ENCODE measurements around the gene GSE1.

GSE1 gene

DNA sequence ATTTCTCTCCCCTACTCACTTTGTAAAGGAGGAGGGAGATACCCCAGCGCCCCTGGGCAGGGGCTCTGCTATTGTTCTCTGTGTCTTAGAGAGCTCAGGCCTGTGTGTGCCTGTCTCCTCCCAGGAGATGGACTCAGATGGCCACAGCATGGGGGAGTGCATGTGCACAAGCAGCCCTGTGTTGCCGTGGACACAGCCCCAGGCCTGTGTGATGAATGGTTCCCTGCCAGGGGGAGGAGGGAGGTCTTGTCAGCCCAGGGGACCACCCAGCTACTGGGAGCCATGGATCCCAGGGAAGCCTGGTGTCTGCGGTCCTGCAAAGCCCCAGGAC lies 49.3 kb downstream of the GSE1 start:
- no peak for DNase-seq (ENCODE audit: low spot score)

DNA sequence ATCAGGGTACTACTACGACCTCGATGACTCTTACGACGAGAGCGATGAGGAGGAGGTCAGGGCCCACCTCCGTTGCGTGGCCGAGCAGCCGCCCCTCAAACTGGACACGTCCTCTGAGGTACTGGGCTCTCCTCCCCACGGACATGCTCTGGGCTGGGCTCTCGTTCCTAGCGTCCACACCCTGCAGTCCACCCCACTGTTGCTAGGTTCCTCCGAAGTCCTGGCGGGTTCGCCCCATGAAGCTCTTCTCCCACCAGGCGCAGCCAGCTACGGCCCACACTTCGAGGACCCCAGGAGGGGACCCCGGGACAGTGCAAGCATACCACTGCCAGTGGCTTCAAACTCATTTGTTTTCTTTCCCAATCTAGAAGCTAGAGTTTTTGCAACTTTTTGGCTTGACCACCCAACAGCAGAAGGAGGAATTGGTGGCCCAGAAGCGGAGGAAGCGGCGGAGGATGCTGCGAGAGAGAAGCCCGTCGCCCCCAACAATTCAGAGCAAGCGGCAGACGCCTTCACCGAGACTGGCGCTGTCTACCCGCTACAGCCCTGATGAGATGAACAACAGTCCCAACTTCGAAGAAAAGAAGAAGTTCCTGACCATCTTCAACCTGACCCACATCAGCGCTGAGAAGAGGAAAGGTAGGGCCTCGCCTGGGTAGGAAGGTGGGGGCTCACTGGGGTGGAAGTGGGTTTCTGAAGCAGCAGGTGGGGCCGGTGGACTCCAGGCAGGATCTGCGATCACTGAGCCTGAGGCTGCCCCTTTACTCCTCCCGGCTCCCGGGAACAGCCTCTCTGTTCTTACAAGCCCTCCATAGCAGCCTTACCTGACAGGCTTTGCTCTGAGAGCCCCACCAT lies 50.1 kb downstream of the GSE1 start:
- no peak for DNase-seq (ENCODE audit: low spot score)

DNA sequence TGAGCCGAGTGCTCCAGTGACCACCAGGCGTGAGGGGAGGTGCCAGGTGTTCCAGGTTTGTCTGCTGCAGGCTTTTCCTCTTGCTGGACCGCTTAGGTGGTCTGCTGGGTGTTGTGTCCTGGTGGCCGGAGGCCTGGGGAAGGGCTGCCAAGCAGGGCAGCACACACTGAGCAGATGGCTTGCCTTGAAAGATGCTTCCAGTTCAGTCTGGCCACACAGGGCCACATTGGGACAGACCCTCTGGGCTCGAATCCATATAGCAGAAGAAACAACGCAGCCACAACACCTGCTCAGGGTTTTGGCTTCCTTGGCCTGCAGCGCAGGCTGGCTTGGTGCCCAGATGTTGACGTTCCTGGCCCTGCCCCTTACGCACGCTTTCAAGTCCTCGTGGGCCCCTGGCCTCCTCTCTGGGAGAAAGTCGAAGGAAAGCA lies 50.8 kb downstream of the GSE1 start:
- DNase-seq (ENCODE audit: low spot score) = no peak

DNA sequence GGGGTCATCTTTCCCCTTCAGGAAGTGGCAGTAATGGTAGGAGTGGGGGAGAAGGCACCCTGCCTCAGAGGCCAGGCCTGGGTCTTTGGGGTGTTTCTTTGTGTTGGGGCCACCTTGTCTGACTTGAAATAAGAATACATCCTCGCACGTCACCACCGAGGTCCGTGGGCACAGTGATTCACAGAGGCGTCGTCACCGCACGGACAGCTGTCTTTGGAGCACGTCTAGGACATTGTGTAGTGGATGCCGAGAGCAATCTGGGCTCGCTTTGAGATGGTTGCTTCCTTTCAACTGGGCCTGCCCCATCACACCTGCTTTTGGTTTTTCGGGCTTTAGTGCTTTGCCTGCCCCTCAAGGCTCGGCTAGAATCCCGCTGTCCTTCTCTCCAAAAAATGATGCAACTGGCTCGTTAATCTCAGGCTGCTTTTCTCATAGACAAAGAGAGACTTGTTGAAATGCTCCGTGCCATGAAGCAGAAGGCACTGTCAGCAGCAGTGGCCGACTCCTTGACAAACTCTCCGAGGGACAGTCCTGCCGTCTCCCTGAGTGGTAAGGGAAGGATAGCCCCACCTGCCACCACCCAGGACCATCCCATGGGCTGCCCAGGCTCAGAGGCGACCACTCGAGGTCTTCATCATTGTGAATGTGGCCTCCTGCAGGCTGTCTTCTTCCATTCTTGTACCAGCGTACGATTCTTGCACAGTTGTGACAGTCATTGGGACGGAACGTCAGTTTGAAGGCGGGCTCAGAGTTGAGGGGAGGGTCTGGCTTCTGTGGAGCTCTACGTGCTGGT lies 51.7 kb downstream of the GSE1 start:
- DNase-seq (ENCODE audit: low spot score) = no peak

DNA sequence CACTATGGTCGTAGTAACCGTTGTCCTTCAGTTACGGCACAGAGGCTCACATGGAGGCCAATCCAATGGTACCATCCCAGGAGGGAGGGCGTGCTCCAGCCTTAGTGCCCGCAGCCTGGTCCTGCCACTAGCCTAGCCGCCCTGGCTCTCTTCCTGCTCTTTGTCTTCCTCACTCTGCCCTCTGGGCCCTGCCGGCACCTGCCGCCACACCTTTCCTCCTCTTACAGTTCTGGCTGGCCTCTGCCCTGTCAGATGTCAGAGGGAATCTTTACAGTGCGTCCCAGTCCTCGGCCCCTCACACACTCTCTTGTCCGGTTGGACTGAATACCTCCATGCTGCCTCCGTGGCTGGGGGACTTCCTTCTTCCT lies 52.2 kb downstream of the GSE1 start:
- no peak for DNase-seq (ENCODE audit: low spot score)

DNA sequence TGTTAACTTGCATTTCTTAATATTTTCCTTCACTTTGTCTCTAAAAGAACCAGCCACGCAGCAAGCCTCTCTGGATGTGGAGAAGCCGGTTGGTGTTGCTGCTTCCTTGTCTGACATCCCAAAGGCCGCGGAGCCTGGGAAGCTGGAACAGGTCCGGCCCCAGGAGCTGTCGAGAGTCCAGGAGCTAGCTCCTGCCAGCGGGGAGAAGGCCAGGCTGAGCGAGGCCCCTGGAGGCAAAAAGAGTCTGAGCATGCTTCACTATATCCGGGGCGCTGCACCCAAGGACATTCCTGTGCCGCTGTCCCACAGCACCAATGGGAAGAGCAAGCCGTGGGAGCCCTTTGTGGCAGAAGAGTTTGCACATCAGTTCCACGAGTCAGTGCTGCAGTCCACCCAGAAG lies 52.8 kb downstream of the GSE1 start:
- DNase-seq (ENCODE audit: low spot score) = no peak

DNA sequence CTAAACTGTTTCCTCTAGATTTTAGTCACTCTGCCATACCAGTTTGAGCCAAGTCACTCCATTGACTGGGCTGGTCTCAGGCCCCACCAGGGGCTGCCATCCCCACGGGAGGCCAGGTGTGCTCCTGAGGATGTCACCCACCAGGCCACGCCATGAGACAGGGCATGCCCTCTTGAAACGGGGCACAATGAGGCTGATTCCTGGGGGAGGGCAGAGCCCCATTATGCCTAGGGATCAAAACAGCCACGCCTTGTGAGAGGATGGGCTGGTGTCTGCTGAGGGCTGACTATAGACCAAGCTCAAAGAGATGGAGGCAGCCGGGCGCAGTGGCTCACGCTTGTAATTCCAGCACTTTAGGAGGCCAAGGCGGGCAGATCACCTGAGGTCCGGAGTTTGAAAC lies 54.1 kb downstream of the GSE1 start:
- no peak for DNase-seq (ENCODE audit: low spot score)

DNA sequence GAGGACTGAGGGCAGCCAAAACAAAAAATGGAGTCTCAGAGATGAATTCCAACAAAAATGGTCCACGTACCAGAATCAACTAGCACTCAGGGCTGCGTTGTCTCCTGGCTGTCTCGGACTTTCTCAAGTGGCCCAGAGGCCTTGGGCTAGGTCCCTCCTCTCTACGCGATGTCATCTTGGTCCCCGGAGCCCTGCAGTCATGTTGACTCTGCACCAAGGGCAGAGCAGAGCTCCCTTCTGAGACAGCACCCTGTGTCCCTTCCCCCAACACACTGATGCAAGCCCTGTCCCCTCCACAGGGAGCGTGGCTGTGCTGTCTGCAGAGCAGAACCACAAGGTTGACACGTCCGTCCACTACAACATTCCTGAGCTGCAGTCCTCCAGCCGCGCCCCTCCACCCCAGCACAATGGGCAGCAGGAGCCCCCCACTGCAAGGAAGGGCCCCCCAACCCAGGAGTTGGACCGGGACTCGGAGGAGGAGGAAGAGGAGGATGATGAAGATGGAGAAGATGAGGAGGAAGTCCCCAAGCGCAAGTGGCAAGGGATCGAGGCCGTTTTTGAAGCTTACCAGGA lies 54.8 kb downstream of the GSE1 start:
- DNase-seq (ENCODE audit: low spot score) = no peak

DNA sequence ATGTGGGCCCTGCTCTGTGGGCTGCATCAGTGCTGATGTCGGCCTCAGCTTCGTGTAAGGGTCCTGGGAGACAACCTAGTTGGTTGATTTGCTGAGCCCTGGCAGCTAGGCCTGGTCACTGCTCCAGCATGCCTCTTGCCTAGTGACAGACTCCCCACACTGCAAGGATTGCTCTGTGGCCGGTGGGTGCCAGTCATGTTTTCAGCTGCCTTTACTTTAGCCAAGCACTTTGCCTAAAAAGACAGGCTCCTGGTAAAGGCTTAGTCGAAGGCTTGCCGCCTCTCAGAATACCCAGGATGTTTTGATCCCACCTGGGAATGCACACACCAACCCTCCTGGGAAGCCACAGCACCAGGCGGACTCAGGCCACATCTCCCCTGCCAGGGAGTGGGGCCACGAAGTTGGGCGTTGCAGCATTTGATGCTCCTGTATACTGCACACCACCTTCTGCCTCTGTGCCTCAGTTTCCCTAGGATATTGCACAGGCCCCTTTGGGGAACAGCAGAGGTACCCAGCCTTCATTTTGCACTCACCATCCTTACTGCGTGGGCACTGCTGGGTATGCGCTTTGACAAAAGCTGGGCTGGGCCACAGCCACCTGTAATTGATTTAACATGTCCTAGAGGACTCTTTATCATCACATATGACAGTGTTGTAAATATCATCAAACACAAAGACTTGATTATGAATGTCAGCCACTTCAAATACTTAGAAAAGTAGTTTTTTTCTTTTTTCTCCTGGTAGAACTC lies 55.7 kb downstream of the GSE1 start:
- DNase-seq (ENCODE audit: low spot score) = no peak

DNA sequence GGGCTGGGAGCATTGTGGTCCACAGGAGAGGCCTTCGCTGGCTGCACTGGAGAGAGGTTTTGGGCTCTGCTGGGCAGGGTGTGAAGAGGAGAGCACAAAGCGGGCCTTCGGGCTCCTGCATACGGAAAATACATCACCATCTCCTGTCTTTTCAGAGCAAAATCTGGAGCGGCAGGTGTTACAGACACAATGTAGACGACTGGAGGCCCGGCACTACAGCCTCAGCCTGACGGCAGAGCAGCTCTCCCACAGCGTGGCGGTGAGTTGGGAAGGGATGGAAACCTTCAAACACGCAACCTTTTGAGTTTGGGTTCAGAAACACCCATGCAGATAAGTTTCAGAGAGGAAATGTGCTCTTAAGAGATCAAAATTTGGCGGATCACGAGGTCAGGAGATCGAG lies 57.7 kb downstream of the GSE1 start:
- DNase-seq (ENCODE audit: low spot score) = no peak

DNA sequence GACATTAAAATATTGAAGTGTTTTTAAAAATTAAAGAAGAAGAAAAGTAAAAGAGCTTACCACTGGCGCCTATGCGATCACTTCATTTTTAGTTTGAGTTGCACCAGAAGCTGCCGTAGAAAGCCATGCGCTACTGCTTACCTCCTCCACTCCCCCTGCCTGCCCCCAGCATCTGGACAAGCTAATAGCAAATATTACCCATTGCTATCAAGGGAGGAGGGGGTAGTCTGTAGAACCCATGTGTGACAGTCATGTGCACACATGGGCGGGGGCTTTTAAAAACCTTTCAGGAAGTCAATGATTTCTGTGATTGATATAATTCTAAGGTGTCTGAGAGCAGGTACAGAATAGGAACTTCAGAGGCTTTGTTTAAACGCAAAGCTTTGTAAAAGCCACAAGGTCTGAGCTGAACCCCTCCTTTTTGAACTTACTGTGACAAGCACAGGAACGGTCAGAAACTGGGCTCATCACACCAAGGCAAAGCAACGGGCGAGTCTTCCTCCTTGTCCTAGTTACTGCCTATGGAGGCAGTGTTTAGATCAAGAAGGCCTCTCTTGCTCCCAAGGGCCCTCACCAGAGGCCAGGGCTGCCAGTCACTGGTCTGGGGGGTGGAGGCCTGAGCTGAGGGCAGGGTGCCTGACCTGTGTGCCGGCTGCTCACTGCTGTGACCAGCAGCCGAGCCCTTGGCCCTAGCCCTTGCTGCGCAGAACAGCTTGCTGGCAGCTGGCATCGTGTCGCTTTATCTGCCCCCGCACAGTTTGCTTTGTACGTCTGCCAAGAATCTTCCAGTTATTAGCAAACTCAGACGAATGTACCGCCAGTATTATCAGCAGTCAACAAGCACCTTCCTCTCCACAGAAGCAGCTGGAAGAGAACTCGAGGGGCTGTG lies 60.7 kb downstream of the GSE1 start:
- DNase-seq (ENCODE audit: low spot score) = no peak

DNA sequence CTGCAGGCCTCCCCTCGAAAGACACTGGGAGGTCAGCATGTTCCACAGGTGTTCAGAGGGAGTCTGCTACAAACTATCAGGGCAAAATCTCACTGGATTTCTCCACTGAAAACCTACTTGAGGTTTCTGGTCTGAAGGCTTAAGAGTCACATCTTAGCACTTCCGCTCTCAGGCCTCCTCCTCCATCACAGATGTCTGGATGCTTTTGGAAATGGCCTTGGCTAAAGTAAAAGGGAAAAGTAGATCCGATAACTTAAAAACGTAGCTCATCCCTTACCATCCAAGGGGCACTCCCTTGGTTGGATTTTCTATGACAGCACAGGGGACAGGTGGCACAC lies 61.3 kb downstream of the GSE1 start:
- DNase-seq (ENCODE audit: low spot score) = no peak

DNA sequence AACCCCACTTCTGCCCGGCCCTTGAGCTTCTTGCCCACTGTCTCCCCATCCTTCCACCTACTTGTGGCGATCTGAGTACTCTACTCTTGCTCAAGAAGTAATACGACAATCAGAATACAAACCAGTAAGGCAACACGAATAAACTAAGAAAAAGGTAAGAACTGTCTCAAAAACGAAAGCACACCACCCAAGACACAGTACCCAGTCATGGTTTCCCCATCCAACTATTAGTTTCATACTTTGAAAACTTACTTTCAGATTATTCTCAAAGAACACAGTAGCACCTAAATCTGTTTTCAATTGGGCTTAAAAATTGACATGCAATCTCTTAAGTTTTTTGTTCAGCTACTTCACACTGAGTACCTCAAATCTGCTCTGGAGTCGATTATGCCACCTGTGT lies 61.7 kb downstream of the GSE1 start:
- DNase-seq (ENCODE audit: low spot score) = no peak

DNA sequence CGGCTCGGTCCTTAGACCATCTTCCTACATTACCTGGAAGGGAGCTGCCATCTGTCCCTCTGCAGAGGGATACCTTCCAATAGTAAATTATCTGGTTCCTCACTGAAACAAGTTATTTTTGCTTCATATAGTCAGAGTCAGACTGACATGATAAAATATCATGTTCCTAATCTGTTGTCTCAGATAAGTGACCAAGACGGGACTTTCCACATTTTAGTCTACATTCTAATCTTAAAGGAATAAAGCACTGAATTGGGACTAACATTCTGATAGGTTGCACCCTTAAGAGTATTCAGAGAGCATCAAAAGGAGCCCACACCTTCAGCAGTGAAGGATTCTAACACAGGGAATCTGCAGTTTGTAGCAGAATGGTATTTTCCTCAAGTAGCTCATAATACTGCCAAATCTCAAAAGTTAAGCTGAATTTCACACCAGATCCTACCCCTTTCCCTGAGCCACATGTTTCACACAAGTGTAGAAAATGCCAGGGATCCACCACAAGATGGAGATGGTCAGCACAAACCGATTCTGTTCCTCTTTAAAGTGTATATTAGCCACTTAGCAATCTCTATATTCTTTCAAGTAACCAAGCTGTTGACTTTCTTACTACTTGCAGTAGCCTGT lies 62.2 kb downstream of the GSE1 start:
- no peak for DNase-seq (ENCODE audit: low spot score)

DNA sequence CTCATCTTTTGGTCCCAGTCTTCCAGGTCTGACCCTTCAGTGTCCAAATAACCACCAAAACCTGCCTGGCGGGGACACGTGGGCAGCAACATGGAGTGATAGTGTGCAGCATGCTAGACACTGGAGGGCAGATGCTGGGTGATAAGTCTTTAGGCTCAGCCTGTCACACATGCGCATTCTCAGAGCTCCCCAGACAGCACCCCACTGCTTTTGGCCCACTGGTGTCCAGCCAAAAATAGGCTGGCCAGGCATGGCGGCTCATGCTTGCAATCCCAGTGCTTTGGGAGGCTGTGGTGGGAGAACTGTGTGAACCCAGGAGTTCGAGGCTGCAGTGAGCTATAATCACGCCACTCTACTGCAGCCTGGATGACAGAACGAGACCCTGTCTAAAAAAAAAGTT lies 63.3 kb downstream of the GSE1 start:
- no peak for DNase-seq (ENCODE audit: low spot score)

DNA sequence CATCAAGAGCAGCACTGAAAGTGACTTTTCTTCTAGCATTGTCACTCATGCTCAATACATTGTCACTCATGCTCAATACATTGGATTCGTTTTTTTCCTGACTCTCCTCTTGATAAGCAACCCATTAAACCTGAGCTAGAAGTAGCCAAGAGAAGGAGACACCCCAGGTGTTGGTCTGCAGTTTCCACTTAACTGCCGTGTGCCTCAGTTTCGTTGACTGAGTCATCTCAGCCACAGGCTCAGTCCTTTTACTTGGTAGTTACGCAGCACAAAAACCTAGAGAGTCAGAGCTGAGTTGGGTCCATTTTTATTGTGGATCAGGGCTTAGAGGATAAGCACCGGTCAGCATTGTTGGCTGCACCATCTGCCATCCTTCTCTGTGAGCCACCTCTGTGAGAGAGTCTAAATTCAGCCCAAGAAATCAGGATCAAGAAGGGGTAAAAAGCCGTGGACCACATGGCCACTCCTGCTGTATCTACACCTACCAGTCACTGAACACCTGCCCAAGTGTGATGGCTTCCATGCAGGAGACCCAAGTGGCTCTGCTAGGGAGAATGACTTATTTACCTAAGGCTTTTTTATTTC lies 64.4 kb downstream of the GSE1 start:
- no peak for DNase-seq (ENCODE audit: low spot score)

DNA sequence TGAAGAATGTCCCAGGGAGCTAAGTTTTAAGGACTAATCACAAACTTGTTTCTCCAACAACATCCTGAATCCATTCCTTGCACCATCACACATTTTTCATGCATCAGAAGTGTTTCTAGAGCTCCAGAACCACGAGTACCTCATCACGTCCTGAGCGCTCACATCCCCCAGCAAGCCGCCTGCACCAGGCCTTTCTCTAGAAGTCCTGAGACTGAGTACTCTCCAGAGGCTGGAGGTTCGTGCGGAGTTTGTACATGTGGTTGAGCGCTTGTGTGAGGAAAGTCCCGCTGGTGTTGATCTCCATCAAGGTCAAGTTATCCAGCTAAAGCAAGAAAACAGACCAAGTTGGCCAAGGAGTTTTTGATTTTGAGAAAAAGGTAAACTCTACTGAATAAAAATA lies 64.9 kb downstream of the GSE1 start:
- no peak for DNase-seq (ENCODE audit: low spot score)

DNA sequence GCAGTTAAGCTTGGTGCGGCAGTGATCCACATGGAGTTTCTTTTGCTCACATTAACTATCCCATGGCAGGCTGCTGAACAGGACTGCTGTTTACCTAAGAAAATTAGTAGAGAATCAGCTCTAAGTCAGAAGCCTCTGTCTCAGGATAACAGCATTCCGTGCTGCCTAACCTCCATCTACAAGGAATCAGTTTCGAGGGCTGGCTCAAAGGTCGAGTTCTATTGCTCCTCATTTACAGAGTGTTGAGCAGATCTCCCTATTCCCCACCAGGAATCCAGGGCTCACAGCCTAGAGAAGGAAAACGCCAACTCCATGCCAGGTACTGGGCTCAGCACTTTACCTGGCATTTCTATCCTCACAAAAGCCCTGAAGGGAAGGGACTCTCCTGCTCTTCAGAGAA lies 65.7 kb downstream of the GSE1 start:
- no peak for DNase-seq (ENCODE audit: low spot score)

DNA sequence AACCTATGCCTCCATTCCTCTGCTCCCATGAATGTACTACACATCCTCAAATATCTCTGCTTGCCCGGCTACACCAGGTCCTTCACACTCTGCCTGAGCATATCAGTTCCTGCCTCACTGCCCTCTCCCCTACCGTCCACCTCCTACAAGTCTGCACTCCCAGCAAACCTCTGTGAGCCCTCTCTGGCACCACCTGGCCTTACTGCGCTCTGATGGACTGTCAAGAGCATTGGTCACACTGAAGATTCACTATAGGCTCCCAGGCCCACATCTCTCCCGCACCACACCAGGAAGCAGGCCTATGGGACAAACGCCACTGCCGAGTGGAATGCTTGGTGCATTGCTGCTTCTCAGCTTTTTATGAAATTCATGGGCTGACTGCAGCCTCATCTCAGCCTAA lies 66.7 kb downstream of the GSE1 start:
- DNase-seq (ENCODE audit: low spot score) = no peak

DNA sequence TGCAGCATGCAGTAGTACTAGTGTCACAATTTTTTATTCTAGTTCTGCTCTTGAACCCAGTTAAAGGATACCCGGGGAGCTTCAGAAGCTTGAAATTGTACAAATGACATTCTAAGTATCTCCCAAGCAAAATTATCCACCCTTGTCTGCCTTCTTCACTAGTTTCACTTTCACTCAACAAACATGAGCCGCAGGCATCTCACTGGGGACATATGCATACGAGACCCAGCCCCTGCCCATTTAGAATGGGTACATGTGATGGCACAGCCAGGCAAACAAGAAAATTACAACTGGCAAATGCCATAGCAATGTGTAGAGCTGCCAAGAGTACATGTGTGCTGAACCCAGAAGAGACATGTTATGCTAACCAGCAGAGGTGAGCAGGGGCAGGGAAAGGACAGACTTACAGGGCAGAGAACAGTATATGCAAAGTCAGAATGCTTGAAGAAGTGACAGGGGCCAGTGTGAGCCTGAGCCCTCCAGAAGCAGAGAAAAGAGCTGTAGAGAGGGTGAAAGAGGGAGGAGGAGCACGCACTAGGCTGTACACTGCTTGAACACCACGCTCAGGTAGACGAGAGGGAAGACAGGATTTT lies 67.3 kb downstream of the GSE1 start:
- DNase-seq (ENCODE audit: low spot score) = no peak

DNA sequence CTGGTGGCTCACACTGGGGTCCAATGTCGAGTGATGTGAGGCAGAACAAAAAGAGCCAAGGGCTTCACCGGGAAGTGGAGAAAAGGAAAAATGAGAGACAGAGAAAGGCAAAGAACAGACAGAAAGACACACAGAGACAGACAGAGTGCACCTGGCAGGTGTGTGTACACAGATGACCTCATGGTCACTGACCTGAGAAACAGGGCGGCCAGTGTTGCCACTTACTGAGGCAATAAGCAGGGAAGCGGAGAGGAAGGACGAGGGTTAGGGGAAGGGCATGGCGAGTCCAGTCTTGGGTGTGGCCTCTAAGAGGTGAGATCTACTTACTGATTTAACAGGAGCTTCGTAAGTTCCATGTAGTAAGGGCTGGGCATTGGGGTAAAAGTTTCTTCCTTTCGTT lies 68.1 kb downstream of the GSE1 start:
- DNase-seq (ENCODE audit: low spot score) = no peak

Measured in kidney capillary endothelial cell (primary cell).